GM19324 (cell line): ENCODE data around the gene KCND2.
A peak's percentile ranks its signal among the peaks of the same experiment; 100 is the strongest.

Experiments used
- ATAC-seq: cut with Tn5 transposase; IDR thresholded peaks from one replicate; pipeline ENCODE4 v1.9.1; 2021; ENCODE audit warnings: mild to moderate bottlenecking, moderate library complexity; ENCODE audit not compliant: unreplicated experiment, low FRiP score

The KCND2 gene

DNA sequence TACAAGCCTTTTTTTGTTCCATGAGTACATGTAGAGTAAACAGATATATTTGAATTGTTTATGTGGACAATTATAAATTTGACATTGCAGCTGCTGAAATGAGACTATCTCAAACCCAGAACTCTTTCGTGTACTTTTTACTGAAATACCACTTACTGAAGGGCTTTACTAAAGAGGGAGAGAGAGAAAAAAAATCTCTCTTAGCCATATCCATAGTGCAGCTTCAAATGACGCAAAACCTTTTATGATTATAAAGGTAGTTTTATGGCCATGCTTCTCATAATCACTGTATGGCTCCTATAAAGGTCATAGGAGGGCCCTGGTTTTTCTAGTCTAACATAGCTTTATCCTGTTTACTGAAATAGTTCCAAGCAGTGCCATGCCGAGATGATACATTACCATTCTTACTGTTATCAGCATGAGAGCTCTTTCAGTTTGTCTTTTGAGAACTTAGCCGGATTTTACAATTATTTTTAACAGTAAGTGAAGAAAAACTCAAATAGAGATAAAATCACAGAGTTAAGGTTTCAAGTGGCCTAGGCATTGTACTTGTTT lies 35.1 kb downstream of the KCND2 start:
- ATAC-seq = no peak

DNA sequence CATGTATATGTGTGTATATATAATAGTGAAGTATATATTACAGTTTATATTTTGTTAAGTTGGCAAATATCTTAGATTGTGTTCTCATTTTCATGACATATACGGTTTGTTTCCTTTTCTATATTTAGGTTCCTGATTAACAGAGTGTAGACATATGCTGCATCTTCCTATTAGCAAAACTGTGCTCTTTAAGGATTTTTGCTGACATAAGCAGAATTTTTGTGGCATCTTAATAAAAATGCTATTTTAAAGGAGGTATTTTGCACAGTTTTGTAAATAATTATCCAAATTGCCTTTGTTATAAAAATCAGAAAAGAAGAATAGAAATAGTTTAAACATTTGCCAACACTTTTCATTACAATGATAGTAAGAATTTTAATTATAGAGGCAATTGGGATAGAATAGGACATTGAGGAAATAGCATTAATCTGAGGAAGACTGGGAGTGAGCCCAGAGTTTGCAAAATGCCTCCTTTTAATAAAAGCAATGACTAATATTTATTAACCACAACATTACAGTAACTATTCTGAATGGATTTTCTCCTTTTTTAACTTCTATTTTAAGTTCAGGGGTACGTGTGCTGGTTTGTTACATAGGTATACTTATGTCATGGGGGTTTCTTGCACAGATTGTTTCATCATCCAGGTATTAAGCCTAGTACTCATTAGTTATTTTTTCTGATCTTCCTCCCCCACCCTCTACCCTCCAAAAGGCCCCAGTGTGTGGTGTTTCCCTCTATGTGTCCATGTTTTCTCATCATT lies 38.2 kb downstream of the KCND2 start:
- ATAC-seq = no peak

DNA sequence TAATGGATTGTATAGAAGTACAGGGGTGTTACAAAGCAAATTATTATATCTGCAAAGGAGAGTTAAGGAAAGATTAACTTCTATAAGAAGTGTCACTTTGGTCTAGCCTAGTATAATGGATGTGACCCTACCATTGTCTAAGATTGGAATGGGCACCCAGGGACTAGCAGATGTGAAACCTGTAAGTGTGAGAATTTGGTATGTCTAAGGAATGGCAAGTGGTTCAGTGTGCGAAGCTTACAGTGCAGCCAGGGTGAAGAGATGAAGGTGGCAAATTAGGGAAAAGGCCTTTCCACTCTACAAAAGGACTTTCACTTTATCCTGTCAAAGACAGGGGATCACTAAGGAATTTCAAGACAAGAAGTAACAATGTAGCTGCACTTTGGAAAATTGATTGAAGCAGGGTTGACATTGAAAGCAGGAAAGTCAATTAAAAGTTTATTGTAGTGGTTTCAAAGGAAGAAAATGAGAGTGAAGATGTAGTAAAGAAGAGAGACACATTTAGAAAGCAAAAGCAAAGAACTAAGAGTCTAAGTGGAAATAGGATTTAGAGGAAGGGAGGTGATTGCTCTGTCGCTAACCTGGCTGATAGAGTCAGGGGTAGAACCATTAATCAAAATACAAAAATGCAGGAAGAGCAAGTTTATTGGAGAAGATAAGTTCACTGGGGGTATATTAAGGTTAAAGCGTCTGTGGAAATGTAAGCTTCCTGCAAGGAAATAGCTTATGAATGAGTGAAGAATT lies 47.4 kb downstream of the KCND2 start:
- no peak for ATAC-seq

DNA sequence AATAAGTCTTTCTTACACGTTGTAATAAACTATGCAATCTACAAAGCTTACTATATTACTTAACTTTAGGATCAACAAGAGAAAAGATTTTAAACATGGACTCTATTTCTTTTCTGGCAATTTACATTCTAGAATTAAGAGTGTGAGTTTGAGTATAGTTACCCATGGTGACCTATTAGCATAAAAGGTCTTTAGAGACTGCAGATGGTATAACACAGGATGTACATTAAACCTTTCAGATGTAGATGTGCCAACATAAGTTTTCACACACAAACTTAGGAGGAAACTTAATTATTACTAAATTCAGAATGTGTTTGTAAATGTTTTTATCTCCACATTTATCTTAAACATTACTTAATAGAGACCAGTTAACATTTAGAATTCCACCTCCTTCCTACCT lies 54.1 kb downstream of the KCND2 start:
- no peak for ATAC-seq

DNA sequence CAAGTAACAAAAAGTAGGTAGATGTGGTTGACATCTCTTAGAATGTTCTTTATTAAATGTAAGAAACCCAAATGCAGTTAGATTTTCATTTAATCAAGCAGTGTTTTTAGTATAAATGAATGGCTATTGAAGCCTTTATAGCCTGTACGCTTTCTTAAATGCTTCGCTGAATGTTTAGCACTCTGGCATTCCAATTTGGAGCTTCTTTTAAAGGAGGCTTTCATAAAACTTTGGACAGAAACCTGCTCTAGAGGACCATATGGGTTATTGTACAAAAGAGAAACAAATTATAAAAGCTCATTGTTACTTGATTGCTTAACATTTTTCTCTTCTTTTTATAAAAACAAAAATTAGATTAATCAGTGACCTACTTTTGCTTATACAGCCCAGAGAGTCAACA lies 59.5 kb downstream of the KCND2 start:
- ATAC-seq = no peak

DNA sequence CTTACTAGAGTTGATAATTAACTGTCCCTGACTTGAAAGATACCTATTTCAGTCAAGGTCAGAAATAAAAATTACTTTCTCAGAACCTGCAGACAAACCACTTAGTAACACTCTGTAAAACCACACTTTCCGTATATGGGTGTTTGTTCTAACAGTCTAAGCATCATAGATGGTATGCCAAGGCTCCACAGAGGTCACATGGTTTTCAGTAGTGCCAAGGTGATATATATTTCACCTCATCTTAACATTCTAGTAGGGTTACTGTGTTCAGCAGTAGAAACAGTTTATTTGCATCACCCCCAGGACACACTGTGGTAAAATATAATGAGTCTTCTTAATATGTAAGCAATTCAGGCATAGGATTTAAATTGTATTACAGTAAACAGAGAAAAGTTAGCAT lies 61.5 kb downstream of the KCND2 start:
- ATAC-seq = peak; percentile 99

DNA sequence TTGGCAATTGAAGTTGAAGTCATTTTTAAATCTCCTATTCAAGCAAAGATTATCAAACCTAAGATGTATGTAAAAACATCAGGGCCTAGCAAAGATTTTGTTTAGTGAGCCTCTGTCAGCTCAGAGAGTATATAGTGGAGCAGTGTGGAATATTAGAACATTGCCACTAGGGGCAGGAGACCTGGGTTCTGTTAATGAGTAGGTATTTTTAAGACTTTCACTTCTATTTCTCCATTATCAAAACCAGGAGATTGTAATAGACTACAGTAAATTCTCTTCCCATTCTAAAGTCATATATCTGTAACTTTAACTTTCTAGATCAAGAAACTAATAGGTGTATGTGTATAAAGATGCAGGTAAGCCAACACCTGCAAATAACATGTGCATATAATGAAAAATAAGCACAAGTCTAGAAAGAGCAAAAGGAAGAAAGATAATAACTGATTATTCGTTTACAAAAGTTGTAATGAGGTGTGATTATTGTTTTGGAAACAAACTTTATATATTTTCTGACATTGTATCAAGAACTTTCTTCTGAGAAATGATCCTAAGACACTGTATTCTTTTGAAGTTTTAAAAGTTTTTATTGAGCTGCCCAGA lies 64.4 kb downstream of the KCND2 start:
- ATAC-seq = peak; percentile 34

DNA sequence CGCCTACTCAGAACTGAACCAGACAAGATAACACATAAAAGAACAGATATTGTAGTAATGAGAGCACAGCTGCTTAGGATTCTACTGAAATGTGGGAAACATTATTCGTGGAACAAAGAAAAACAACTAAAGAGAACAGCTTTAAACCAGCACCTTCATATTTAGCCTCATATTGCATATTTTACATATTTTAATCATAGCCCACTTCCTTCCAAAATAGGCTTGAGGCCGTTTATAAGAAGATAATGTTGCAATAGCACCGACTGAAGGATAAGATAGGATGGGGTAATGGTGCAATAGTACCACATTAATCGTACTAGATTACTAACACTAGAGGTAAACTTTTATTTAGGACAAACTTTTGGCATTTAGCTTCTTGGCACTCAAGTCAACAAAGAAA lies 71.3 kb downstream of the KCND2 start:
- no peak for ATAC-seq

DNA sequence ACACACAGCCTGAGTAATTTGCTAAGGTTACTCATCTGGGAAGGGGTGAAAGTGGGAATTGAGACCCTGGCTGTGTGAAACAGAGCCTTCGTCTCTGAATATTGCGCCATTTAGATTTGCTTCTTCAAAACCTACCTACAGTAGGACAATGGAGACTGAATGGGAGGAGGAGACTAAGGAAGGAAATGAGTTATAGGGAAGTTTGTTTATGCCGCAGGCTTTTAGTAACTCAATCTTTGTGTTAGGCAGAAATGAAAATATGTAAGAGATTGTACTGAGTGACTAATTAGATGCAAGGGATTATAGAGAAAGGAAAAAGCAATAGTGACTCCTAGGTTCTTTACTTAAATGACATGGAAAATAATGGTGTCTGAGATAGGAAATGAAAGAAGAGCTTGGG lies 80.2 kb downstream of the KCND2 start:
- ATAC-seq = no peak

DNA sequence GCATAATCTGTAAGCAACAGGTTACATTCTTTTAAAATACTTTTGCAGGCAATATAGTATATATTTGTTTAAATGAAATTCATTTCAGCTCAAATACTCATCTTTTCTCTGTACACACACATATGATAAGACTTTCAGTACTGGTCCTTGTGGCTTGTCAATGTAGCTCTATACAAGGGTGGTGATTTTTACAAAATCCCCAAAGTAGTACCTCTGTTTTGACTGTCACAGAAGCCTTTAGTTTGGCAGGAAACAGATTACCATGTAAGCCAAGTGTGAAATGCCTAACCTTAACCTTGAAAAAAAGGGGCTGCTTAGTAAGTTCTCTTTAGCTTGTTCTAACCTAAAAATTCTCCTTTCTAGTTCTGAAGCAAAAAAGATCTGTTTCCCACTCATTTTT lies 87.9 kb downstream of the KCND2 start:
- peak; percentile 81 for ATAC-seq

DNA sequence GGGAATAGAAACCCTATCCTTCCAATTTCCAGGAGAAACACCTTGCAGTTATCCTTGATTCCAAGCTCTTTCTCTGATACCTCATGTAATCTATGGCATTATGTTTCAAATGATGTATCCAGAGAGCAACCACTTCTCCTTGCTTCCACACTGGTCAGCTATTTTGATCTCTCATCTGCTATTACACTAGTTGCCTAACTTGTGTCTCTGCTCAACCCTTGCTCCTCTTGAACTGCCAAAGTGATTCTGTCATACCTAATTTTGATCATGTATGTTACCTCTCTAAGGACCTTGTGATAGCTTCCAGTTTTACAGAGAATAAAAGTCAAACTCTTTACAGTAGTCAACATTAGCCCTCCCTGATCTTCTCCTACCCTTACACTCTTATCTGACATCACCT lies 90.4 kb downstream of the KCND2 start:
- no peak for ATAC-seq

DNA sequence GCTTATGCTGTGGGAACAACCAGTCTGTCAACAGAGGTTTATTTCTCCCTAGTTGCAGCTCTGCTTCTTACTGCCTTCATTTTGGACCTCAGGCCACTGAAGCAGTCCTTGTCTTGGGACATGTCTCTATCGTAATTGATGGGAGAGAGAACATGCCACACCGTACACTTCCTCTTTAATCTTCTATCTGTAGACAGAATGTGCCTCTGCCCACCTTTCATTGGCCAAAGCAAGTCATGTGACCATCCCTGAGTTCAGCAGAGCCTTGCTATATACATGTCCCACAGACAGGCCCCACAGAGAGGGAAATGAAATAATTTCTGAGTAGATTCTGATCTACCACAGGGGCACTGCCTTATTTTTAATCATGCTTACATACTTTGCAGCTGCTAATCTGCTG lies 98.0 kb downstream of the KCND2 start:
- ATAC-seq = peak; percentile 65

DNA sequence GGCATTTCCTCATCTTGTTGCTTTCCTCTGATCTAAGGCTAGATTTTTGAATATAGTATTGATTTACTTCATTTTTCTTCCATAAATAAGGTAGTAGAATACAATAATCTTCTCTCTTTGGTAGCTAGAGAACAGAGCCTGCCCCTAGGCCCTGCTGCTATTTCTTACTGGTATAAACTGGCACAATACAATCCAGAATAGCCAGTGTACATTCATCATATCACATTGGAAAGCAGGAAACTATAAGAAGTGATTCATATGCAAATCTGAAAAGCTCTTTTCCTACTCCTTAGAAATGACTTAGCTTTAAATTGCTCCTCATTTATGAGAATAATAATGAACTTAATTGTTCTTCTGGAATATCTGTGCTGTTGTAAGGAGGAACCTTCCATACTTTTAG lies 100.2 kb downstream of the KCND2 start:
- no peak for ATAC-seq

DNA sequence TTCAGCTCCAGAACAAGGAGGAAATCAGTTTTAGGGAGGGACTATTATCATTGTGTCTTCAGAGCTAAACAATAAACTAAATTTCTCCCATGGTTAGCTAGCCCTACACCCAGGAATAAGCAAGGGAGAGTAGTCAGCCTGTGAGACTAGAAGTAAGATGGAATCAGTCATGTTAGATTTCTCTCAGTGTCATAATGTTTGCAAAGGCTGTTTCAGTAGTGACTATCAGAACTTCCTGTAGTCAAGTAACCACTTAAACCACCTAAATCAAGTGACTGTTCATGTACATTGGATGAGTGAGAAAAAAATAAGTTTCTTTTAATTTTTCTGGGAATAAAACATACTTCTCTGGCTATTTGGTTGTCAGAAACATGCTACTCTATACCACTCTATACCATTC lies 121.6 kb downstream of the KCND2 start:
- no peak for ATAC-seq

DNA sequence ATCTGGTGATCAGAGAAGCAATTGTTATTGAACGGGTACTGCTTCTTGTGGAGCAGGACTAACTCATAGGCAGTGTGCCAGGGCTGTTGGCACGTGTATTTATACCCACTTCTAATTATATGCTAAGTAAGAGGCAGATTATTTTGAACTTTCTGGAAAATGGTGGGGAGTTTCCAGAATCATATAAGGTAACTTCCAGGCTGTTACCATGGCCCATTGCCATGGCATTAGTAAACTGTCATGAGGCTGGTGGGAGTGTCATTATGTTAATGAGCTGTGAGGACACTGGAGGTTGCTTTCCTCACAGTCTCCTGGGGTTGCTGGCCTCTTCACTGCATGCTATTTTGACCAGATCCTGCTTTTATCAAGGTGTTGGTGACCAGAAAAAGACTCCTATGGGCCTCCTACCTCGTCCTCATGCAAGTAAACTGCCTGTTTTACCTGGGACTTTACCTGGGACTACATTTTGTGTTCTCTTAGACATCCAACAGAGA lies 122.6 kb downstream of the KCND2 start:
- ATAC-seq = peak; percentile 89

DNA sequence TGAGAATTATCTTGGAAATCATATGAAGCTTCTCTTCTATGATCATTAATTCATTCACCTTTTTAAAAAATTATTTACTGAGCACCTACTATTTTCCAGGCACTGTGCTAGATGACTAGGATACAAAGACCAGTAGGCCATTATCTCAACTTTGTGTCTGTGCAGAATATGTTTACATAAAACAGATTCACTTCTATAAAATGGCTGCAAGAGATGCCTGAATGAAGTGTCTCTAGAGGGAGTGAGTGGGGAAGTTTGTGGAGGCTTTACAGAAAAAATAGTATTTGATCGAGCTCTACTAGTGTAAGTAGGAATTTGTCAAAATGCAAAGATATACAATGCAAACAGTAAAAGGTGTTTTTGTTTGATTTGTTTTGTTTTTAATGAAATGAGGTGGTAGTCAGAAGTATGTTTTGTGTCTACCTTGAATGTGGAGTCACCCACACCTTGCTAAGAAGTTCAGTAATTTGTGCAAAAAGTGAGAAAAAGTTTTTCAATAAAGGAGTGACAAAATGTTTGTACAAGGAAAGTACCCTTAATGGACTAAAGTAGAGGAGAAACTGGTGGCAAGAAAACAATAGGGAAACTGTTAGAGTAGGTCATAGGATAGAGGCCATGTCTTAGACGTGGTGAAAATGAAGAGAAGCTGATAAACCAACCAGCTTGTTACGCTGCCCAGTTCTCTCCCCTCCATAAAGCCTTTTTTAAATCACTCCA lies 125.5 kb downstream of the KCND2 start:
- no peak for ATAC-seq

DNA sequence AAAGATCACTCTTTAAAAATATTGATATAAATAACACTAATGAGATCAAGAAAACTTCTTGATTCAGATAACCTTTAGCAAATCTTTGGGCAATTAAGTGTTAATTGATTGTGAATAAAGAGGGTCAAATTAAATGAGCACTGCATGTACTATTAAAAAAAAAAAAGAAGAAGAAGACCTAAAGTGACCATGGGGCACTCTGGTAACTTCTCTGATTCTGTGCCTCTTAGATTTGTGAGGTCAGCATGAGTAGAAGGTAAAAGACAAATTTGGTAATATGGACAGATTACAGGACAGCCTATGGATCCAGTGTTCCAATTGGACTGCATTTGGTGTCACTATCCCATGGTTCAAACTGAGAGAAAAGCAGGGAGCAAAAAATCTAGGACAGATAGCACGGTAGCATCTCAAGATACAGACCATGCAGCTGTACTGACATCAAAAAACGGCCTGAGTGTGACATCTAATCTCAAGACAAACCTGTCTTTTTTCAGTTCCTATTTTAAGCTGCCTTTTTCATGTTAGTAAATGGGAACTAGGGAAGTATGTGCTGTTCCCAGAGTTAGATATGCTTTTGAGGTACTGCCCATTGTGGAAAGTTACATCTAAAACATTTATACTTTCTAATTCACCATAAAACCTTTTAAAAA lies 128.0 kb downstream of the KCND2 start:
- ATAC-seq = no peak

DNA sequence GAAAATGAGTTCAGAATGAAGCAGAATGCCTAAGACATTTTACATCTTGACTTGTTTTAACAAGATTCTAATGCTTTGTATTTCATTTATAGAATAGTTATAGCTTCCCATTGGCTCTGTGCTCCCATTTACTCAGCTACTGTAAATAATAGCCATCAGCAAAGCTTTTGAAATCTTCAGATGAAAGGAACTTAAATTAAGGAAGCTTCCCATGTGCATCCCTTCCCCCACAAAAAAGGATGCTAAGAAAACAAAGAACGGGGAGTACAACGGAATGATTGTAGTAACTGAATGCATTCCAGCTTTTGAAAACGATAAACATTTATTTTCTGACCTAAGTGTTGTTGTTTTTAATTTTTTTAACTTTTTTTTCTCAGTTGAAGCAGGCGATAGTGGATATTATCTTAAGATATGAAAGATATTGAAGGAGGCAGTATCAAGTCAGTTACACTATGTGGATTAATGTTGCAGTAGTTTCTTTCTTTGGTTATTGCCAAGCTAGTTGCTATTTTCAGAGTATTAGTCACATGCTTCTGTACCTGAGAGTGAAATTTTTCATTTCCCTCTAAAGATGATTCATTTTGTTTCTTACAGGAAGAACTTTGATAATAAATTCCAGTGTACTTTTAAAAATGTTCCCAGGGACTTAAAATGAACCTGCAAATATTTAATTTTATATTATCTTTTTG lies 129.2 kb downstream of the KCND2 start:
- peak; percentile 37 for ATAC-seq

DNA sequence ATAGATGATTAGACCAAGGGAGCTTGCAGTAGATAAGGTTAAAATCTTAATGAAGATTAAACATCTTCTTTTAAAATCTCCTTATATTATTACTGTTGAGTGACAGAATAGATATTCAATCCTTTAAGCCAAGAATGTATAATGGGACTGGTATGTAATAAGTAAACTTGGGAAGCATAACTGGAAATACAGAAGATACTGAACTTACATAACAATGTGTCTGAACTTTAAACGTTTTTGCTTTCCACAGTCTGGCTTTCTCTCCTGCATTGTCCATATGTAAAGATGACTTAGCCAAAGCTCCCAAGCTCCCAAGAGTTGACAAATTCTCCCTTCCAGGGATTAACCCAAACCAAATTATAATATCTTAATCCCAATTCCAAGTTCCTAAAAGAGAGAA lies 129.8 kb downstream of the KCND2 start:
- ATAC-seq = no peak

DNA sequence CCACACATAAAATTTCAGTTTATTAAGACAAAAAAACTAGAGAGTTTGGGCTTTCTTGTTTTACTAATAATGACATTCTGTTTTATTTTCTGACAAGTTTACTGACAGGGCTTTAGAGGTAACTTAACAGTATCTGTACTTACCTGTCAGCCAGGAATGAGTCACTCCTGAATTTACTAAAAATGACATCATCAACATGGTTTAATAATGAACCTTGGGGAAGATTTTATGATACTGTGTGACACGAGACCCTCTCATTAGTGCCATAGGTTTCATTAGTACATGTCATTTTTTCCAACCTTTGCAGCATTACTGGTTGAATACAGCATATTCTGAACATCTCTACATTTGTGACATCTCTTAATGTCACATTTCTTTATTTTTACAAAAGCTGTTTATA lies 131.1 kb downstream of the KCND2 start:
- no peak for ATAC-seq
